Measurements from ENCODE around the gene IL4I1. TPM values are rescaled to one million over a fixed set of nuclear protein-coding genes. Genes with fewer than 3 reads are reported as not detected.

The IL4I1 gene
- total and polyA plus RNA-seq, 2 donors (not counting 1 experiment from before 2014, with no cell fraction given): 0.48 to 3.1 TPM

DNA sequence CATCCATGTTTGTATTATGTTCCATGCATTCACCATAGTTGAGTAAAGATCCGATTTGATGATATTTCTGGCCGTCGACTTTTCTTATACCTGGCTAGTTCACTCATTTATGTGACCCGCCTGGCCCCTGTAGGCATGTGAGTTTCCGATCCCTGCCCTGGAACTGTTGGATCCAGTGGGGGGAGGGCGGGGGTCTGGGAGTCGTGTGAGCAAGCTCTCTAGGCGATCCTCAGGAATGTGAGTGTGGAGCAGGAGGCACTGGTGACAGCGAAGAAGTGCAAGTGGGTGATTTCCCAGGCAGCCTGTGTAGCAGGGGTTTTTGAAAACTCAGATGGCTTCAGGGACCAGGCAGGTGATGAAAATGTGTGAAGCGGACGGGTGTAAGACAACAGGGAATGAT is 56.4 kb downstream of the IL4I1 start:
- TF ChIP-seq, protein P1, sequence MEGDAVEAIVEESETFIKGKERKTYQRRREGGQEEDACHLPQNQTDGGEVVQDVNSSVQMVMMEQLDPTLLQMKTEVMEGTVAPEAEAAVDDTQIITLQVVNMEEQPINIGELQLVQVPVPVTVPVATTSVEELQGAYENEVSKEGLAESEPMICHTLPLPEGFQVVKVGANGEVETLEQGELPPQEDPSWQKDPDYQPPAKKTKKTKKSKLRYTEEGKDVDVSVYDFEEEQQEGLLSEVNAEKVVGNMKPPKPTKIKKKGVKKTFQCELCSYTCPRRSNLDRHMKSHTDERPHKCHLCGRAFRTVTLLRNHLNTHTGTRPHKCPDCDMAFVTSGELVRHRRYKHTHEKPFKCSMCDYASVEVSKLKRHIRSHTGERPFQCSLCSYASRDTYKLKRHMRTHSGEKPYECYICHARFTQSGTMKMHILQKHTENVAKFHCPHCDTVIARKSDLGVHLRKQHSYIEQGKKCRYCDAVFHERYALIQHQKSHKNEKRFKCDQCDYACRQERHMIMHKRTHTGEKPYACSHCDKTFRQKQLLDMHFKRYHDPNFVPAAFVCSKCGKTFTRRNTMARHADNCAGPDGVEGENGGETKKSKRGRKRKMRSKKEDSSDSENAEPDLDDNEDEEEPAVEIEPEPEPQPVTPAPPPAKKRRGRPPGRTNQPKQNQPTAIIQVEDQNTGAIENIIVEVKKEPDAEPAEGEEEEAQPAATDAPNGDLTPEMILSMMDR (IDR thresholded peaks at IDR 0.05): no peak
- no peak for TF ChIP-seq EZH2 (IDR thresholded peaks at IDR 0.05; ENCODE audit: borderline replicate concordance, insufficient read depth, low read depth, low read length, poor library complexity, severe bottlenecking)
- WGBS (ENCODE audit: insufficient coverage): 95% methylated on average over 11 of the region's 11 CpGs
- Histone ChIP-seq H3K4me3 (ENCODE audit: control extremely low read depth in 1 of 5, extremely low read depth in 1 of 5, insufficient read depth in 1 of 5, low read depth in 2 of 5, low read length in 4 of 5) (no peak overlapping the region), H3K9me3 (ENCODE audit: control extremely low read depth in 1 of 3, control insufficient read depth in 2 of 3, insufficient read depth in 1 of 3, low read length in 2 of 3) (no peaks in the 10 kb centered on the region), H3K27me3 (replicated peaks in 1 of 4; ENCODE audit: control extremely low read depth in 1 of 4, control insufficient read depth in 3 of 4, insufficient read depth in 4 of 4, low read length in 3 of 4) (no peaks in the 10 kb centered on the region), H3K4me2 (replicated peaks; ENCODE audit: low read depth, low read length, poor library complexity, severe bottlenecking) (no peak overlapping the region), H2AFZ (ENCODE audit: insufficient read depth, low read depth, low read length, poor library complexity, severe bottlenecking) (no peak overlapping the region), H3K27ac (ENCODE audit: low read length in 2 of 2) (no peak overlapping the region), H3K36me3 (replicated peaks in 1 of 2; ENCODE audit: control extremely low read depth in 1 of 2, control insufficient read depth in 1 of 2, extremely low read depth in 1 of 2, insufficient read depth in 2 of 2, low read length in 1 of 2) (peaks cover 0 to 44% of the 10 kb centered on the region in 2 experiments), H4K20me1 (ENCODE audit: control insufficient read depth, insufficient read depth, low read length, poor library complexity, severe bottlenecking) (no peaks in the 10 kb centered on the region), H3K4me1 (ENCODE audit: control insufficient read depth in 2 of 2, insufficient read depth in 2 of 2, low read length in 2 of 2) (peaks cover 29 to 36% of the 10 kb centered on the region in 2 donors), H3K79me2 (ENCODE audit: control insufficient read depth, insufficient read depth, low read length) (no peaks in the 10 kb centered on the region), H3K9ac (ENCODE audit: low read length) (no peak overlapping the region)
- DNase-seq: no peak
- no peak overlapping the region for H3K4me3 Mint-ChIP-seq
- H3K27ac Mint-ChIP-seq: peak overlapping the region; percentile 71
- ChIA-PET POLR2A (no interaction called here), CTCF (no interaction called here)
- H3K27me3 Mint-ChIP-seq: no peaks in the 10 kb centered on the region
- H3K9me3 Mint-ChIP-seq (ENCODE audit: insufficient read depth): no peaks in the 10 kb centered on the region
- peaks cover 32% of the 10 kb centered on the region for H3K4me1 Mint-ChIP-seq
- no peak for ATAC-seq (ENCODE audit: low read depth)
- intact Hi-C loops (cut with micrococcal nuclease): no loop called here

DNA sequence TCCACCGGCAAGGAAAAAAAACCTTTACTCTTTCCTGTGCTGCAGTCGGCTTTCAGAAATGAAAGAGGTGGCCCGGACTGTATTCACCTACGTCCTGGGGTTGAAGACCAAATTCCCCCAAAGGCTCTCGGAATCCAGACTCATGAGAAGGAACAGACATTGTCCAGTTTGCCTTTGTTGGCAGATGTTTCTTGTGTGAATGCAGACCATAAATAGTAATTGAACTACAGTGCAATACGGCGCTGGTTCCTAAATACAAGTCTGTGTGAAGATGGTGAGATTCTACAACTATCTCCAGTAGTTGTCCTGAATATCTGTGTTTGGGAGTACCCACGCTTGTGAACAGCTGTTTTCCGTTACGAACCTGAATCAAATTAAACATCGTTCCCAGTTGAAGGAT is 57.0 kb downstream of the IL4I1 start:
- ATAC-seq (ENCODE audit: low read depth) (no peak), DNase-seq (no peak)
- H3K79me2 ChIP-seq (ENCODE audit: control insufficient read depth, insufficient read depth, low read length): no peaks in the 10 kb centered on the region
- no peaks in the 10 kb centered on the region for H4K20me1 ChIP-seq (ENCODE audit: control insufficient read depth, insufficient read depth, low read length, poor library complexity, severe bottlenecking)
- H3K4me2 ChIP-seq (replicated peaks; ENCODE audit: low read depth, low read length, poor library complexity, severe bottlenecking): no peak overlapping the region
- H3K9me3 ChIP-seq (ENCODE audit: control extremely low read depth in 1 of 3, control insufficient read depth in 2 of 3, insufficient read depth in 1 of 3, low read length in 2 of 3): no peaks in the 10 kb centered on the region
- Mint-ChIP-seq H3K4me1 (peaks cover 26% of the 10 kb centered on the region), H3K27me3 (no peaks in the 10 kb centered on the region), H3K27ac (no peak overlapping the region), H3K4me3 (no peak overlapping the region), H3K9me3 (ENCODE audit: insufficient read depth) (no peaks in the 10 kb centered on the region)
- peaks cover 0 to 50% of the 10 kb centered on the region in 2 experiments for H3K36me3 ChIP-seq (replicated peaks in 1 of 2; ENCODE audit: control extremely low read depth in 1 of 2, control insufficient read depth in 1 of 2, extremely low read depth in 1 of 2, insufficient read depth in 2 of 2, low read length in 1 of 2)
- TF ChIP-seq EZH2 (IDR thresholded peaks at IDR 0.05; ENCODE audit: borderline replicate concordance, insufficient read depth, low read depth, low read length, poor library complexity, severe bottlenecking): no peak
- TF ChIP-seq, protein P1 (IDR thresholded peaks at IDR 0.05): no peak
- H3K4me1 ChIP-seq (ENCODE audit: control insufficient read depth in 2 of 2, insufficient read depth in 2 of 2, low read length in 2 of 2): peaks cover 23 to 30% of the 10 kb centered on the region in 2 donors
- ChIA-PET POLR2A (no interaction called here), CTCF (no interaction called here)
- WGBS (ENCODE audit: insufficient coverage): over 99% methylated on average over 11 of the region's 11 CpGs
- H3K27ac ChIP-seq (ENCODE audit: low read length in 2 of 2): no peak overlapping the region
- no peak overlapping the region for H3K4me3 ChIP-seq (ENCODE audit: control extremely low read depth in 1 of 5, extremely low read depth in 1 of 5, insufficient read depth in 1 of 5, low read depth in 2 of 5, low read length in 4 of 5)
- no peaks in the 10 kb centered on the region for H3K27me3 ChIP-seq (replicated peaks in 1 of 4; ENCODE audit: control extremely low read depth in 1 of 4, control insufficient read depth in 3 of 4, insufficient read depth in 4 of 4, low read length in 3 of 4)
- no peak overlapping the region for H2AFZ ChIP-seq (ENCODE audit: insufficient read depth, low read depth, low read length, poor library complexity, severe bottlenecking)
- H3K9ac ChIP-seq (ENCODE audit: low read length): no peak overlapping the region
- intact Hi-C loops (cut with micrococcal nuclease): no loop called here

Small RNA genes lying within 50 kb of the gene (small RNA-seq; reads per million reads assigned to genes)
- gene MIR4749 (ENCODE audit: insufficient read length, low read depth, low replicate concordance): not detected

Other genes starting within 250 kb of the IL4I1 start
- 233 and 251 TPM in 2 replicates for gene IRF3, start 231.0 kb downstream of the IL4I1 start, total RNA-seq
- gene IRF3, start 231.0 kb downstream of the IL4I1 start, polyA plus RNA-seq: 237 and 262 TPM in 2 replicates
- 17.3 and 22.1 TPM in 2 replicates for gene BCL2L12, start 231.0 kb downstream of the IL4I1 start, total RNA-seq
- 13.0 and 19.9 TPM in 2 replicates for gene BCL2L12, start 231.0 kb downstream of the IL4I1 start, polyA plus RNA-seq
- 175 TPM in 2 replicates for gene PRMT1, start 219.6 kb downstream of the IL4I1 start, total RNA-seq
- gene PRMT1, start 219.6 kb downstream of the IL4I1 start, polyA plus RNA-seq: 255 and 310 TPM in 2 replicates
- gene ADM5, start 207.3 kb downstream of the IL4I1 start, total RNA-seq: 5.6 and 8.8 TPM in 2 replicates
- 8.4 and 15.3 TPM in 2 replicates for gene ADM5, start 207.3 kb downstream of the IL4I1 start, polyA plus RNA-seq
- 1.7 TPM in 1 of 2 replicates, not detected in the other for gene CPT1C, start 205.8 kb downstream of the IL4I1 start, total RNA-seq
- 0.19 and 0.30 TPM in 2 replicates for gene CPT1C, start 205.8 kb downstream of the IL4I1 start, polyA plus RNA-seq
- 0.15 and 0.56 TPM in 2 replicates for gene TSKS, start 133.6 kb downstream of the IL4I1 start, total RNA-seq
- gene TSKS, start 133.6 kb downstream of the IL4I1 start, polyA plus RNA-seq: 0.18 and 1.4 TPM in 2 replicates
- 56.9 and 62.4 TPM in 2 replicates for gene AP2A1, start 129.9 kb downstream of the IL4I1 start, total RNA-seq
- 48.4 and 49.2 TPM in 2 replicates for gene AP2A1, start 129.9 kb downstream of the IL4I1 start, polyA plus RNA-seq
- gene FUZ, start 83.6 kb downstream of the IL4I1 start, total RNA-seq: 31.5 and 36.7 TPM in 2 replicates
- gene FUZ, start 83.6 kb downstream of the IL4I1 start, polyA plus RNA-seq: 30.2 and 31.7 TPM in 2 replicates
- 123 and 126 TPM in 2 replicates for gene MED25, start 78.6 kb downstream of the IL4I1 start, total RNA-seq
- 83.0 and 93.0 TPM in 2 replicates for gene MED25, start 78.6 kb downstream of the IL4I1 start, polyA plus RNA-seq
- 225 and 230 TPM in 2 replicates for gene PTOV1, start 45.7 kb downstream of the IL4I1 start, total RNA-seq
- 144 and 171 TPM in 2 replicates for gene PTOV1, start 45.7 kb downstream of the IL4I1 start, polyA plus RNA-seq
- 273 and 274 TPM in 2 replicates for gene PNKP, start 29.3 kb downstream of the IL4I1 start, total RNA-seq
- 173 and 179 TPM in 2 replicates for gene PNKP, start 29.3 kb downstream of the IL4I1 start, polyA plus RNA-seq
- 23.0 and 25.2 TPM in 2 replicates for gene AKT1S1, start 19.5 kb downstream of the IL4I1 start, total RNA-seq
- 15.9 and 16.6 TPM in 2 replicates for gene AKT1S1, start 19.5 kb downstream of the IL4I1 start, polyA plus RNA-seq
- gene TBC1D17, start 19.2 kb downstream of the IL4I1 start, total RNA-seq: 94.3 and 98.7 TPM in 2 replicates
- gene TBC1D17, start 19.2 kb downstream of the IL4I1 start, polyA plus RNA-seq: 85.7 and 89.0 TPM in 2 replicates
- 37.6 and 38.5 TPM in 2 replicates for gene ATF5, start 32.3 kb upstream of the IL4I1 start, total RNA-seq
- gene ATF5, start 32.3 kb upstream of the IL4I1 start, polyA plus RNA-seq: 9.0 and 16.0 TPM in 2 replicates
- gene NUP62, start 32.6 kb upstream of the IL4I1 start, total RNA-seq: 75.7 and 81.7 TPM in 2 replicates
- 14.9 and 25.2 TPM in 2 replicates for gene NUP62, start 32.6 kb upstream of the IL4I1 start, polyA plus RNA-seq
- gene SIGLEC11, start 64.3 kb upstream of the IL4I1 start, total RNA-seq: not detected in 2 replicates
- 0.09 and 0.10 TPM in 2 replicates for gene SIGLEC11, start 64.3 kb upstream of the IL4I1 start, polyA plus RNA-seq
- gene VRK3, start 128.5 kb upstream of the IL4I1 start, total RNA-seq: 112 and 123 TPM in 2 replicates
- gene VRK3, start 128.5 kb upstream of the IL4I1 start, polyA plus RNA-seq: 44.1 and 58.5 TPM in 2 replicates
- 9.8 and 13.8 TPM in 2 replicates for gene ZNF473, start 129.1 kb upstream of the IL4I1 start, total RNA-seq
- gene ZNF473, start 129.1 kb upstream of the IL4I1 start, polyA plus RNA-seq: 5.1 and 5.5 TPM in 2 replicates

Measured in B cell (primary cell).